KMS-11 (cell line): ENCODE measurements around the gene UBQLN4.

Experiments used
- H2AFZ ChIP-seq: fragments of 200-600 bp; sonication (generic); 2 replicates; pipeline ENCODE4 v1.6.1; 2016; ENCODE audit warnings: antibody characterized with exemption, mixed run types, low read depth
- H3K27ac ChIP-seq: fragments of 200-600 bp; sonication (generic); 2 replicates; pipeline ENCODE4 v1.6.1; 2016; ENCODE audit warnings: mild to moderate bottlenecking, mixed run types
- H3K27me3 ChIP-seq: fragments of 200-600 bp; sonication (generic); 2 replicates; pipeline ENCODE4 v1.6.1; 2017; ENCODE audit warnings: mild to moderate bottlenecking, low read depth, mixed run types, moderate library complexity; ENCODE audit not compliant: insufficient read depth
- H3K36me3 ChIP-seq: fragments of 200-600 bp; sonication (generic); 2 replicates; pipeline ENCODE4 v1.6.1; 2017; ENCODE audit warnings: mild to moderate bottlenecking, mixed run types; ENCODE audit not compliant: insufficient read depth
- H3K4me1 ChIP-seq: fragments of 200-600 bp; sonication (generic); 2 replicates; pipeline ENCODE4 v1.6.1; 2016; ENCODE audit warnings: mild to moderate bottlenecking, low read depth, mixed run types; ENCODE audit not compliant: poor library complexity, severe bottlenecking
- H3K4me2 ChIP-seq: fragments of 200-600 bp; sonication (generic); 2 replicates; pipeline ENCODE4 v1.7.0; 2016; ENCODE audit warnings: mild to moderate bottlenecking, mixed run types
- H3K4me3 ChIP-seq: fragments of 200-600 bp; sonication (generic); IDR thresholded peaks from 2 replicates; pipeline ENCODE4 v1.6.1; 2017; ENCODE audit warnings: low read depth, low read length, mixed read lengths; ENCODE audit not compliant: insufficient read depth
- H3K79me2 ChIP-seq: fragments of 200-600 bp; sonication (generic); 2 replicates; pipeline ENCODE4 v1.6.1; 2016; ENCODE audit warnings: low read depth, mixed run types; ENCODE audit not compliant: insufficient read depth
- H3K9ac ChIP-seq: fragments of 200-600 bp; sonication (generic); 2 replicates; pipeline ENCODE4 v1.6.1; 2016; ENCODE audit warnings: mild to moderate bottlenecking, mixed run types
- H4K20me1 ChIP-seq: fragments of 200-600 bp; sonication (generic); 2 replicates; pipeline ENCODE4 v1.6.1; 2016; ENCODE audit warnings: mild to moderate bottlenecking, mixed run types; ENCODE audit not compliant: insufficient read depth
- TF ChIP-seq, protein P1 (sequence below): fragments of 200-600 bp; sonication (generic); conservative IDR thresholded peaks from 2 replicates; pipeline ENCODE4 v1.6.1; 2017; ENCODE audit warnings: low read depth, mild to moderate bottlenecking, antibody characterized with exemption, low read length, moderate library complexity, mixed read lengths

UBQLN4 gene

DNA sequence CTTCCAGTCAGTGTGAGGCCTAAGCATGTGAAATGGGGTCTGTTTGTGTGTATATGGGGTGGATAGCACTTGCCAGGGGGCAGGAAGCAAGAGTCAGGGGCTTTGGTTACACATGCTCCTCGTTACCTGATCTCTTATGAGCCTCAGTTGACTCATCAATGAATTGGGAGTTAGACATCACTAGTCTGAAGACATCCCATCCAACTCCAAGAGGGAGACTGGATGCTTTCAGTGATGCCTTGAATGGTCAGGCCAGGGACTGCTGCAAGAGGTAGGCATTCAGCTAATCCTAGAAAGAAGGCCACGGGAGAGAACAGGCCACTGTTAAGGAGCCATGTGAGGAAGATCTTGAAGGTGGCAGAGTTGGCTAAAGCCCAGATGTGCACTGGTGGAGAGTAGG lies 13.7 kb upstream of the UBQLN4 start:
- TF ChIP-seq, protein P1, sequence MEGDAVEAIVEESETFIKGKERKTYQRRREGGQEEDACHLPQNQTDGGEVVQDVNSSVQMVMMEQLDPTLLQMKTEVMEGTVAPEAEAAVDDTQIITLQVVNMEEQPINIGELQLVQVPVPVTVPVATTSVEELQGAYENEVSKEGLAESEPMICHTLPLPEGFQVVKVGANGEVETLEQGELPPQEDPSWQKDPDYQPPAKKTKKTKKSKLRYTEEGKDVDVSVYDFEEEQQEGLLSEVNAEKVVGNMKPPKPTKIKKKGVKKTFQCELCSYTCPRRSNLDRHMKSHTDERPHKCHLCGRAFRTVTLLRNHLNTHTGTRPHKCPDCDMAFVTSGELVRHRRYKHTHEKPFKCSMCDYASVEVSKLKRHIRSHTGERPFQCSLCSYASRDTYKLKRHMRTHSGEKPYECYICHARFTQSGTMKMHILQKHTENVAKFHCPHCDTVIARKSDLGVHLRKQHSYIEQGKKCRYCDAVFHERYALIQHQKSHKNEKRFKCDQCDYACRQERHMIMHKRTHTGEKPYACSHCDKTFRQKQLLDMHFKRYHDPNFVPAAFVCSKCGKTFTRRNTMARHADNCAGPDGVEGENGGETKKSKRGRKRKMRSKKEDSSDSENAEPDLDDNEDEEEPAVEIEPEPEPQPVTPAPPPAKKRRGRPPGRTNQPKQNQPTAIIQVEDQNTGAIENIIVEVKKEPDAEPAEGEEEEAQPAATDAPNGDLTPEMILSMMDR: no peak
- H3K79me2 ChIP-seq: no peaks in the 10 kb centered on the region

DNA sequence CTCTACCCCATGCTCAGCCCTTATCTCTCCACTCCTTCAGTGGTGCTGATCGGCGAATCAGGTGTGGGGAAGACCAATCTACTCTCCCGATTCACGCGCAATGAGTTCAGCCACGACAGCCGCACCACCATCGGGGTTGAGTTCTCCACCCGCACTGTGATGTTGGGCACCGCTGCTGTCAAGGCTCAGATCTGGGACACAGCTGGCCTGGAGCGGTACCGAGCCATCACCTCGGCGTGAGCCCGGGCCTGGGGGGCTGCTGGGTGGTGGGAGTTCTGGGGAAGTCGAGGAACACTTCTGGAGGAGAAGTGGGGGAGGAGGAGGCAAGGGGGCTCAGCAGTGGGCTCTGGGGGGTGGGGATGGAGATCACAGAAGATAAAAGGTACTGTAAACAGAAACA lies 12.3 kb upstream of the UBQLN4 start:
- peak overlapping the region; percentile 24; the same call in 1 of the 2 replicates for H2AFZ ChIP-seq
- TF ChIP-seq, protein P1: no peak
- H3K27ac ChIP-seq: no peak overlapping the region
- H3K79me2 ChIP-seq: no peaks in the 10 kb centered on the region
- H3K27me3 ChIP-seq: no peaks in the 10 kb centered on the region
- H3K4me3 ChIP-seq: no peak overlapping the region
- no peak overlapping the region for H3K9ac ChIP-seq
- H3K4me2 ChIP-seq: peak overlapping the region; percentile 2; the same call in 1 of the 2 replicates
- H3K4me1 ChIP-seq: peaks cover 9% of the 10 kb centered on the region
- no peaks in the 10 kb centered on the region for H4K20me1 ChIP-seq
- H3K36me3 ChIP-seq: no peaks in the 10 kb centered on the region

More for the DNA sequence above, 13.7 kb upstream of the UBQLN4 start:
- H3K36me3 ChIP-seq: no peaks in the 10 kb centered on the region
- no peak overlapping the region for H3K4me2 ChIP-seq
- no peak overlapping the region for H2AFZ ChIP-seq
- no peaks in the 10 kb centered on the region for H3K27me3 ChIP-seq
- H3K4me1 ChIP-seq: peaks cover 9% of the 10 kb centered on the region
- H3K4me3 ChIP-seq: no peak overlapping the region
- no peak overlapping the region for H3K27ac ChIP-seq
- no peaks in the 10 kb centered on the region for H4K20me1 ChIP-seq
- no peak overlapping the region for H3K9ac ChIP-seq

DNA sequence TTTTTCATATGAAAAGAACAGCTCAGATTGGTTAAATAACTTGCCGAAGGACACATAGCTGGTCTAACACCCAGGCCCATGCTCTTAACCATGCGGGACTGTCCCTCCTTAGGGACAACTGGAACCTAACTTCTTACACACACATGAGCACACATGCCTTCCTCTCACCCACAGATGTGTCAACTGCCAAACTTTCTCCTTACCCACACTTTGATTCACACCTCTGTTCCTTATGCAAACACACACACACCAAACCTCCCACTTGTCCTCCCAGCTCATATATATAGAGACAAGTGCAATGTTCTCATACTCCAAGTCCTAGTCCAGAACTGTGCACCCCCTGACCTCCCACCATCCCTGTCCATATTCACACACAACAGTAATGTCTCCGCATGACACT lies 11.6 kb upstream of the UBQLN4 start:
- H3K4me1 ChIP-seq: peaks cover 9% of the 10 kb centered on the region
- no peaks in the 10 kb centered on the region for H3K79me2 ChIP-seq
- H4K20me1 ChIP-seq: no peaks in the 10 kb centered on the region
- H3K4me3 ChIP-seq: no peak overlapping the region
- no peak overlapping the region for H3K27ac ChIP-seq
- no peak overlapping the region for H3K4me2 ChIP-seq
- H3K36me3 ChIP-seq: no peaks in the 10 kb centered on the region
- no peak overlapping the region for H3K9ac ChIP-seq
- TF ChIP-seq, protein P1: 0 out of 2 replicates have a peak, but pooled peaks have one; percentile 3
- no peak overlapping the region for H2AFZ ChIP-seq
- H3K27me3 ChIP-seq: no peaks in the 10 kb centered on the region

DNA sequence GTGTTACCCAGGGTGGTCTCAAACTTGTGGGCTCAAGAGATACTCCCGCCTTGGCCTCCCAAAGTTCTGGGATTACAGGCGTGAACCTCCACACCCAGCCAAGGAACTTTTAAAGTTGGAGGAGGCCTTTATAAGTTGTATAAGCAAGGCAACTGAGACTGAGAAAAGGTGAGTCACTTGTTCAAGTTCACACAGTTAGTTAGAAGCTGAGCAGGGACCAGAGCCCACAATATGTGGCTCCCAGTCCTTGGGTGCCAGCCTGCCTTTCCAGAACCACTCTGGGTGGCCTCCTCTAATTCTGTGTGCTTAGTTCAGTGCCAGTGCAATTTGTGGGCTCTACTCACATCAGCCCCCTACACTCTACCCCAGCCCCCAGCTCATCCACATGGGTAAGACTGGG lies 11.0 kb upstream of the UBQLN4 start:
- TF ChIP-seq, protein P1: no peak
- Histone ChIP-seq H3K4me3 (no peak overlapping the region), H3K4me1 (peaks cover 9% of the 10 kb centered on the region), H4K20me1 (no peaks in the 10 kb centered on the region), H3K27me3 (no peaks in the 10 kb centered on the region), H3K79me2 (no peaks in the 10 kb centered on the region), H3K4me2 (no peak overlapping the region), H2AFZ (no peak overlapping the region), H3K36me3 (no peaks in the 10 kb centered on the region), H3K27ac (no peak overlapping the region), H3K9ac (no peak overlapping the region)
